GM12891 (cell line): ENCODE data around the gene CCDC136.

ENCODE experiments used
- DNase-seq: peaks from one replicate; pipeline ENCODE4 v3.0.0; 2011; ENCODE audit warnings: low spot score; ENCODE audit not compliant: insufficient read length
- FAIRE-seq: peaks from 2 replicates; lab custom pipeline; 2011; peaks lifted over from hg19 to GRCh38; lab: Jason Lieb, UNC
- PAX5 ChIP-seq: IDR thresholded peaks from 2 replicates; pipeline ENCODE4 v1.6.1; 2011; ENCODE audit warnings: low read length, moderate library complexity, mild to moderate bottlenecking; ENCODE audit not compliant: insufficient read depth, severe bottlenecking
- POLR2A ChIP-seq: IDR thresholded peaks from 2 replicates; pipeline ENCODE4 v1.6.1; 2011; ENCODE audit warnings: low read depth, low read length, control low read depth
- POLR2AphosphoS5 ChIP-seq: IDR thresholded peaks from 2 replicates; pipeline ENCODE4 v1.6.1; 2011; ENCODE audit warnings: low read depth, low read length, control low read depth
- POU2F2 ChIP-seq: IDR thresholded peaks from 2 replicates; pipeline ENCODE4 v1.6.1; 2011; ENCODE audit warnings: low read depth, mild to moderate bottlenecking, control low read depth, low read length, moderate library complexity
- SPI1 ChIP-seq: IDR thresholded peaks from 2 replicates; pipeline ENCODE4 v1.6.1; 2011; ENCODE audit warnings: low read depth, low read length, control low read depth
- TAF1 ChIP-seq: IDR thresholded peaks from 2 replicates; pipeline ENCODE4 v1.6.1; 2011; ENCODE audit warnings: low read depth, low read length, control low read depth

CCDC136 gene

DNA sequence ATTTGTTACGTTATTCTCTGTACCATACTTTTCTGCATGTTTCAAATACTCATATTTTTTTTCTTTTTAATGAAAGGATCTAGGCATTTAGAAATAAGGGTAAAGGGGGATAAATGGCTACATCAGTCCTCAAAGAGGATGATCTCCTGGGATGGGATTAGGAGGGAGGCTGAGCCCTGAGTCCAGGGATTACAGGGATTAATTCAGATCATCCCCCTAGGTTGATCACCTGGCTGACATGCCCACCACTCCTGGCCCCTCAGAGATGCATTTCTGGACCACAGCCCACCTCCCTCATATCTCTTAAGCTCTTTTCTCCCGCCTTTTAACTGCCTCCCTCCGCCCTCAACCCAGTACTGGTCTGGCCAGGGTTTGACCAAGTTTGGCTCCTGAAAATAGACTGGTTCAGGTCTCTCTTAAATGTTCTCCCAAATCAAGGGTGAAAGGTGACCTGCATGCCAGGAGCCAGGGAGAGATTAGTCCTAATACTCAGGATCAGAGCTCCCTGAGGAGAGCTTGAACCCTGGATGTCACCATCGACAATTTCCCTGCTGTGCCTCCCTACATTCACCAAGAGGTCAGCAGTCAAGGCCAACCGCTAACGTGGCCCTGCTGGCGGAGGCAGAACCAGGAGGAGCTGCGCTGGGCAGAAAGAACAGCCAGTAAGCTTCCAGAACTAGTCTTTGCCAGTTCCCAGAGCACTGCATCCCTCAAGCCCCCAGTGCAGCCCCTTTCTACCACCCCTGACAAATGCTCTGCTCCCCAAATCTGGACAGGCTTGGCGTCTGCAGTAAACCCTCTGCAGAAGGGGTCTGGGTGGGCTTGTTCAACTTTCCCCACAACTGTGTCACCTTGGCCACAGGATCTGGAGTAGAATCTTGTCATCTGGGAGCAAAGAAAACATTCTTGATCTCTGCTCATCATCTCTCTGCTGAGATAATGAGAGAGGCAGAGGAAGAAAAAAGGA, 3.0 kb upstream of the CCDC136 start:
- TF ChIP-seq SPI1 (no peak), POLR2A (no peak), POU2F2 (no peak), PAX5 (no peak), POLR2AphosphoS5 (no peak), TAF1 (no peak)
- DNase-seq (no peak), FAIRE-seq (no peak)

DNA sequence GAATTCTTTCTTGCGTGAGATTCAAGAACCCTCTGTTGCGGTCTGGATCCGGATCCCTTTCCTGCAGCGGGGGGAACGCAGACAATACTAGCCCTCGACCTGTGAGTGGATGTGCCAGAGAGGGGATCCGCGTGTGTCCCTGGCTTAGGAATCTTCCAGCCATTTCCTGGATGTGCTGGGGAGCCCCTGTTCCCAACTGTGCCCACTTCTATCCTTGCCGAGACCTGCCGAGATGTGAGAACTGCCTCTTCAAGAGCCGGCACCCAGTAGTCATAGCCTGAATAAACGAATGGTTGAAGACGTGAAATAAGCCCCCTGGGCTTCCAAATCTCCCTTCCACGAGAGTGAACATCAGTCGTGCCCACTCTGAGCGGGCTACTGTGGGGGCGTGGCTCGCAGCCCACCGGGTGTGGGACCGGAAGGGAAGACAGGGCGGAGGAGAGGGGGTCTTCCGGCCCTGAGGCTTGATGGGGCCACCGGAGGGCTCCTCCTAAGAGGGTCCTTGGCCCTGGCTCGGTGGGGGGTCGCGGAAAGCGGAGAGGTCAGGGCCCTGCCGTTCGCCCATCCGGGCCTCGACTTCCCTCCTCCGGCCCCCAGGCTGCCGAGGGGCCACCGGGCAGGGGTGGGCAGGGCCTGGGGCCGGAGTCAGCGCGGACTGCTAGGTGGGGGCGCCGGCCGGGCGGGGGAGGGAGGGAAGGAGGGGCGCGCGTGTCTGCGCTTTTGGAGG, 1.3 kb upstream of the CCDC136 start:
- TF ChIP-seq SPI1 (no peak), POLR2AphosphoS5 (no peak)
- FAIRE-seq (no peak), DNase-seq (no peak)

DNA sequence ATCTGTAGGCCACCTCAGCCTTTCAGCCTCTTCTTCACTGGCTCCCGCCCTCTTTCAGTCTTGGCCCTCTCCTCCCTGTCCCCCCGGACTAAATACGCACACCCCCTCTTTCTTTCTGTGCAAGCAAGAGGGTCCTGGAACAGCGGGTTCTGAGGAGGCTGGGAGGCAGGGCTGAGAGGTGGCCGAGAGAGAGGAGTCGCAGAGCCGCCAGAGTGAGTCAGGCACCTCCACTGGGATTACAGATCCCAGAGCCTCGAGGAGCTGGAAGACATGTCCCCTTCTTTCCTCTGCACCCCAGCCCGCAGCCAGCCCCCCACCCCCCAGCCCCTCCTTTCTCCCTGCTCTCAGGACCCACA, 182 bp downstream of the CCDC136 start:
- DNase-seq, result no peak
- no peak for FAIRE-seq
- no peak for TF ChIP-seq PAX5
- no peak for TF ChIP-seq SPI1
- no peak for TF ChIP-seq POU2F2
- no peak for TF ChIP-seq POLR2AphosphoS5
- no peak for TF ChIP-seq POLR2A
- no peak for TF ChIP-seq TAF1

DNA sequence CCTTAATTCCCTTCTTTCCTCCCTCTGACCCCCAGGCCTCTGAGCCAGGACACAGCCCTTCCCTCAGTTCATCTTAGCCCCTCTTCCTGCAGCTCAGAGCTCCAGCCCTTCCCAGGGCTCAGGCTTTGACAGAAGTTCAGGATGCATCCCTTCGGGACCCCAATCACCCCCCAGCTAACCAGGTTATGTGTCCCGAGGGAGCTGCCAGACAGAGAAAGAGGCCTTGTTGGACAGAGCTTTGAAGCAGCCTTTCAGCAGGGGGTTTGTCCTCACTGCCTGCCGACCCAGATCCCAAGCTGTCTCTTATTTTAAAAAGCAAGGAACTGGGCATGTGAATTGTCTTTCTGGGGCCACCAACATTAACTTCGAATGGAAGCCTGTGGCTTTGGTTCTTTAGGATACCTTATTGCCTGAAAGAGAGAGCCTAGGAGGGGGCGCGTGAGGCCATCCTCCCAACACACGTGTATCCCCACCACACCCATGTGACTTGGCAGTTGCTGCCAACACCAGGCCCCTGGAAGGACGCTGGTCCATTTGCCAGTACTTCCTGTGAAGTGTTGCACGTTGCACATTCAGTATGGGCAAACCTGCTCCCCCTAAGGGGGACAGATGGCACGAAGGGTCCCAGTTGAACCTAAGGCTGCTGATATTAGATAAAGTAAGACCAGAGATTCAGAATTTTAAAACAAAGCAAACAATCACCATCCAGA, 858 bp downstream of the CCDC136 start:
- TF ChIP-seq TAF1 (no peak), SPI1 (no peak), POU2F2 (no peak), PAX5 (no peak), POLR2A (no peak), POLR2AphosphoS5 (no peak)
- DNase-seq (no peak), FAIRE-seq (no peak)

- FAIRE-seq (no peak), DNase-seq (no peak)
- TF ChIP-seq POLR2A, result no peak
- TF ChIP-seq POU2F2, result no peak
- no peak for TF ChIP-seq POLR2AphosphoS5
- TF ChIP-seq PAX5, result no peak
- TF ChIP-seq TAF1, result no peak
- TF ChIP-seq SPI1, result no peak
Observed at GRCh38 chr7:128793181-128793547, 1.4 kb downstream of the CCDC136 start.

DNA sequence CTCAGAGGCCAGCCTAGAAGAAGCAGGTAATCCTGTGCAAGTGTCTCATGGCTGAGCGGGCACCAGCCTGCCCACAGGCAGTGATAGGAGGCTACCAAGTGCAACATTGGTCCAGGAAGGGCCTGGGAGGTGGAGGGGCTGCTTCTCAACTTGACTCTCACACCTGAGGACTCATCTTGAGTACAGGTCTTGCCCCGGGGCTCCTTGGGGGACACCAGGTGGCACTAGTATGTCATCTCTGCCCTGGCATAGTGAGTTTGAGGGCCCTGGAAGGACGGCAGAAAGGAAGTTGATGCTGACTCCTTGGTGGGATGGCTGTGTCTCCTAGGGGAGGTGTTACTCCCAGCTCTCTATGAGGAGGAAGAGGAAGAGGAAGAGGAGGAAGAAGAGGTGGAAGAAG, 2.3 kb downstream of the CCDC136 start:
- no peak for TF ChIP-seq SPI1
- TF ChIP-seq PAX5, result no peak
- no peak for TF ChIP-seq POLR2A
- TF ChIP-seq TAF1, result no peak
- TF ChIP-seq POU2F2, result no peak
- TF ChIP-seq POLR2AphosphoS5, result no peak
- FAIRE-seq (no peak), DNase-seq (no peak)

GRCh38 chr7:128794436-128794835, 2.7 kb downstream of the CCDC136 start:
- FAIRE-seq (no peak), DNase-seq (no peak)
- TF ChIP-seq TAF1 (no peak), POU2F2 (no peak), PAX5 (no peak), POLR2AphosphoS5 (no peak), SPI1 (no peak), POLR2A (no peak)

- FAIRE-seq, result no peak
- no peak for DNase-seq
- TF ChIP-seq POU2F2, result no peak
- TF ChIP-seq SPI1, result no peak
- TF ChIP-seq POLR2AphosphoS5, result no peak
- TF ChIP-seq POLR2A, result no peak
- no peak for TF ChIP-seq PAX5
- TF ChIP-seq TAF1, result no peak
Observed at GRCh38 chr7:128795129-128795528, 3.4 kb downstream of the CCDC136 start.

- no peak for FAIRE-seq
- DNase-seq, result no peak
- TF ChIP-seq PAX5 (no peak), POU2F2 (no peak), TAF1 (no peak), SPI1 (no peak), POLR2AphosphoS5 (no peak), POLR2A (no peak)
Observed at GRCh38 chr7:128796327-128796726, 4.6 kb downstream of the CCDC136 start.
